ENCODE results near the gene EMP1.

Gene EMP1

DNA sequence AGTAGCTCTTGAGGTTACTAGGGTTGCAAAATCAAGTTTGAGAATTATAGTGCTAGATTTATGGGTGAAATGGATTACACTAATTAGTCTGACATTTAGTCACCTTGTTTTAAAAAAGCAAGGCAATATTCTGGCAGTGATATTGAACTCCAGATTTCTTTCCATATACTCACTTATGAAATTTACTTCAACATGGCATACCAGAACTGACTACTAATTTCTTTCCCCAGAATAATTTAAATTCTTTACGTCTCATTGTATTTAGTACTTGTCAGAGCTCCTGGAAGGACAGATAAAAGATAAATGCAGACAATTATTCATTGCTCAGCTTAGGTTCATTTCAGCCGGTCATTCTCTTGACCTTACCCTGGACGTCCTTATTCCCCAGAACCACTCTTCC is 24.3 kb downstream of the EMP1 start:
- H3K9ac ChIP-seq (ENCODE audit: low read length), result no peak overlapping the region
- H3K56ac ChIP-seq (ENCODE audit: low read length), result no peak overlapping the region
- no peak overlapping the region for H3K23ac ChIP-seq (ENCODE audit: low read length)
- no peaks in the 10 kb centered on the region for H3K36me3 ChIP-seq (ENCODE audit: control insufficient read depth, insufficient read depth, low read length)
- DNase-seq, result no peak
- no peaks in the 10 kb centered on the region for H3K4me1 ChIP-seq (ENCODE audit: control insufficient read depth, low read depth, low read length)
- H2AK5ac ChIP-seq (ENCODE audit: low read length), result no peak overlapping the region
- H2BK15ac ChIP-seq (replicated peaks; ENCODE audit: low read depth), result no peak overlapping the region
- no peaks in the 10 kb centered on the region for H3K79me1 ChIP-seq (ENCODE audit: low read length)
- H3K27me3 ChIP-seq (ENCODE audit: insufficient read depth, low read length, poor library complexity), result no peaks in the 10 kb centered on the region
- H2BK120ac ChIP-seq (ENCODE audit: low read depth, low read length), result no peak overlapping the region
- no peaks in the 10 kb centered on the region for H3K79me2 ChIP-seq (ENCODE audit: control insufficient read depth, insufficient read depth, low read length)
- no peak overlapping the region for H2BK5ac ChIP-seq (ENCODE audit: low read length)
- no peak overlapping the region for H3K4ac ChIP-seq (ENCODE audit: low read depth, low read length)
- H4K5ac ChIP-seq (ENCODE audit: low read length), result no peak overlapping the region
- WGBS (ENCODE audit: extremely low coverage, insufficient coverage, low lambda C conversion rate), result no CpG with 5 or more reads among the region's 3 CpGs
- H3K4me3 ChIP-seq (ENCODE audit: low read length), result no peak overlapping the region
- no peak overlapping the region for H3K27ac ChIP-seq (ENCODE audit: low read depth, low read length)
- H3K18ac ChIP-seq (ENCODE audit: low read length), result no peak overlapping the region
- no peak overlapping the region for H3K4me2 ChIP-seq (ENCODE audit: low read length)
- no peak overlapping the region for H4K8ac ChIP-seq (ENCODE audit: low read depth, low read length)

DNA sequence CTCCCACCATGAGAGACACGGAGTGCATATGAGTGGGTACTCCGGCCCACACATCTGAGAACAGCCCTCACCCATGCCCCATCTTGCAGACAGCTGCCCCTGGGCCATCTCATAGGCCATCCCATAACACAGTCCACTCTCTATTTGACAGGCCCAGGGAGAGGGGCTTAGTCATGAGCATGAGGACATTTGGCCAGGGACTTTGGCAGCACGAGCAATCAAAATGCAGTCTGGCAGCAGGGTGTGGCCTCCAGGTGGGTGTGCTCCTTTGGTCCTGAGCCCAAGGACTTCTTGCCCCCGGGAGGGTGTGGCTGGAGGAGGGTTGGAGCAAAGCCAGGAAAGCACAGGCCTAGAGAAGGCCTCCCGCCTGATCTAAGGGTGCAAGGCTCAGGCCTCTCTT is 25.6 kb downstream of the EMP1 start:
- Histone ChIP-seq H2AK5ac (ENCODE audit: low read length) (no peak overlapping the region), H3K18ac (ENCODE audit: low read length) (no peak overlapping the region), H3K27me3 (ENCODE audit: insufficient read depth, low read length, poor library complexity) (no peaks in the 10 kb centered on the region), H3K27ac (ENCODE audit: low read depth, low read length) (no peak overlapping the region), H3K79me1 (ENCODE audit: low read length) (no peaks in the 10 kb centered on the region), H2BK15ac (replicated peaks; ENCODE audit: low read depth) (no peak overlapping the region), H3K56ac (ENCODE audit: low read length) (no peak overlapping the region), H3K4ac (ENCODE audit: low read depth, low read length) (no peak overlapping the region), H3K79me2 (ENCODE audit: control insufficient read depth, insufficient read depth, low read length) (no peaks in the 10 kb centered on the region), H3K9ac (ENCODE audit: low read length) (no peak overlapping the region), H2BK120ac (ENCODE audit: low read depth, low read length) (no peak overlapping the region), H2BK5ac (ENCODE audit: low read length) (no peak overlapping the region), H3K36me3 (ENCODE audit: control insufficient read depth, insufficient read depth, low read length) (no peaks in the 10 kb centered on the region), H4K5ac (ENCODE audit: low read length) (no peak overlapping the region), H3K4me1 (ENCODE audit: control insufficient read depth, low read depth, low read length) (no peaks in the 10 kb centered on the region), H3K4me3 (ENCODE audit: low read length) (no peak overlapping the region), H3K23ac (ENCODE audit: low read length) (no peak overlapping the region), H3K4me2 (ENCODE audit: low read length) (no peak overlapping the region), H4K8ac (ENCODE audit: low read depth, low read length) (no peak overlapping the region)
- no peak for DNase-seq
- no CpG with 5 or more reads among the region's 5 CpGs for WGBS (ENCODE audit: extremely low coverage, insufficient coverage, low lambda C conversion rate)

DNA sequence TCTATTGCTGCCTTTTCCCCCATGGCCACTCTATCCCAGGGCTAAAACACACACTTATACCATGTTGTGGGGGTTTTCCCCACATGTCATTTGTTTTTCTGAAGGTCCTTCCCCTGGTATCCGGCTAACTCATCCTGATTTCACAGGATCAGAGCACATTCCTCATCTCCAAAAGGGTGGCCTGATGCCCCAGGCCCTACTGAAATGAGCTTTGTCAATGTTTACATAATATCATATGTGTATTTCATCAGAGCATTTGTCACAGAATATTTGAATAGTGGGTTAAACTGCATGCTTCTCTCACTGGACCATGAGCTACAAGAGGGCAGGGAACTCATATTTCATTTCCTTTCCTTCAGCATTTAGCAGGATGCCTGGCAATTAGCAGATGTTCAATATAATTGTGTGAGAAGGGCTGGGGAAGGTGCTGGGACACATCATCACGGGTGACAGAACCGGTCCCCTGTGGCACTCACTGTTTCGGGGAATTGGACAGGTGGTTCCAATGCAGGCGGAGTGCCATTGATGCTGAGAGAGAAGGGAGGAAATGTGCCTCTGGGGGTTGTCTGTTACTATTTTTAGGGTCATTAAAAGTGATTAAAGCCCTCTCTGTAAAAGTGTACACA is 26.8 kb downstream of the EMP1 start:
- H3K27ac ChIP-seq (ENCODE audit: low read depth, low read length), result no peak overlapping the region
- H3K9ac ChIP-seq (ENCODE audit: low read length), result no peak overlapping the region
- H3K79me1 ChIP-seq (ENCODE audit: low read length), result no peaks in the 10 kb centered on the region
- DNase-seq, result no peak
- no peak overlapping the region for H2BK5ac ChIP-seq (ENCODE audit: low read length)
- no peak overlapping the region for H3K4ac ChIP-seq (ENCODE audit: low read depth, low read length)
- H4K8ac ChIP-seq (ENCODE audit: low read depth, low read length), result no peak overlapping the region
- no peaks in the 10 kb centered on the region for H3K36me3 ChIP-seq (ENCODE audit: control insufficient read depth, insufficient read depth, low read length)
- no peak overlapping the region for H2BK120ac ChIP-seq (ENCODE audit: low read depth, low read length)
- no peak overlapping the region for H4K5ac ChIP-seq (ENCODE audit: low read length)
- no peaks in the 10 kb centered on the region for H3K4me1 ChIP-seq (ENCODE audit: control insufficient read depth, low read depth, low read length)
- H3K56ac ChIP-seq (ENCODE audit: low read length), result no peak overlapping the region
- H3K4me3 ChIP-seq (ENCODE audit: low read length), result no peak overlapping the region
- no CpG with 5 or more reads among the region's 5 CpGs for WGBS (ENCODE audit: extremely low coverage, insufficient coverage, low lambda C conversion rate)
- H3K23ac ChIP-seq (ENCODE audit: low read length), result no peak overlapping the region
- H3K18ac ChIP-seq (ENCODE audit: low read length), result no peak overlapping the region
- H2BK15ac ChIP-seq (replicated peaks; ENCODE audit: low read depth), result no peak overlapping the region
- H3K79me2 ChIP-seq (ENCODE audit: control insufficient read depth, insufficient read depth, low read length), result no peaks in the 10 kb centered on the region
- no peak overlapping the region for H2AK5ac ChIP-seq (ENCODE audit: low read length)
- H3K4me2 ChIP-seq (ENCODE audit: low read length), result no peak overlapping the region
- H3K27me3 ChIP-seq (ENCODE audit: insufficient read depth, low read length, poor library complexity), result no peaks in the 10 kb centered on the region

DNA sequence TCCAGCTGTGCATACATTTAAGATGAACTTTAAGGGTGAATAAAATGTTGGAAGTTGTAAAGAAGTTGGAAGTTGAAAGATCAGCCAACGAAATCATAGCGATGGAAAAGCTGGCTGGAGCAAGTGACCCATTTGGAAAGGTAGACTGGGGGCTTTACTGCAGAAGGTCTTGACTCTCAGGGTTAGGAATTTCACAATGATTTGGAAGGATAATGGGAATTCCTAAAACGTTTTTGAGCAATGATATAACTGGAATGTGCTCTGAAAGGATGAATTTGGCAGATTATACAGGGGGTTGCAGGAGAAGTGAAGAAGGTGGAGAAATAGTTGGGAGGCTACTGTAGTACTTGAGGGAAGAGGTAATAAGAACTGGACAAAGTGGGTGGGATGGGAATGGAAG is 27.4 kb downstream of the EMP1 start:
- Histone ChIP-seq H2BK120ac (ENCODE audit: low read depth, low read length) (no peak overlapping the region), H3K4me3 (ENCODE audit: low read length) (no peak overlapping the region), H3K27ac (ENCODE audit: low read depth, low read length) (no peak overlapping the region), H3K56ac (ENCODE audit: low read length) (no peak overlapping the region), H3K18ac (ENCODE audit: low read length) (no peak overlapping the region), H3K4me1 (ENCODE audit: control insufficient read depth, low read depth, low read length) (no peaks in the 10 kb centered on the region), H4K8ac (ENCODE audit: low read depth, low read length) (no peak overlapping the region), H3K9ac (ENCODE audit: low read length) (no peak overlapping the region), H3K23ac (ENCODE audit: low read length) (no peak overlapping the region), H3K27me3 (ENCODE audit: insufficient read depth, low read length, poor library complexity) (no peaks in the 10 kb centered on the region), H2BK15ac (replicated peaks; ENCODE audit: low read depth) (no peak overlapping the region), H2AK5ac (ENCODE audit: low read length) (no peak overlapping the region), H2BK5ac (ENCODE audit: low read length) (no peak overlapping the region), H3K4me2 (ENCODE audit: low read length) (no peak overlapping the region), H4K5ac (ENCODE audit: low read length) (no peak overlapping the region), H3K79me1 (ENCODE audit: low read length) (no peaks in the 10 kb centered on the region), H3K4ac (ENCODE audit: low read depth, low read length) (no peak overlapping the region), H3K36me3 (ENCODE audit: control insufficient read depth, insufficient read depth, low read length) (no peaks in the 10 kb centered on the region), H3K79me2 (ENCODE audit: control insufficient read depth, insufficient read depth, low read length) (no peaks in the 10 kb centered on the region)
- peak; percentile 70 for DNase-seq
- WGBS (ENCODE audit: extremely low coverage, insufficient coverage, low lambda C conversion rate), result no CpG with 5 or more reads among the region's 3 CpGs

DNA sequence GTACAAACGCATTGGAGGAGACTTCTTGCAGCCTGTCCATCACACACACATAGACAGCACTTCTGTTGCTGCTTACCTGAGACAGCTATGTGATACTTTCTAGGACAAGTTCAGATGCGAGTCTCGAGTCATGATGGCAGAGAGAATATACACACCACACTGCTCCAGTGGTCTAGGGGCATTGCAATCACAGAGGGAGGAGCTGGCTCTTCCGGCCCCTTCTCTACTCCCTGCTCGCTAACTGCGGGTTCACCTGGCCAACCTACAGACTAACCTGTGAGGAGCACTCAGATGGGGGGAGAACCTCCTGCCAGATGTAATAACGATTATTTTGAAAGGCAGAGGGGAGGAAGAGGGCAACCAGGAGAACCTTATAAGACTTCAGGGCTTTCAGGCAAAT is 30.7 kb downstream of the EMP1 start:
- Histone ChIP-seq H3K4ac (ENCODE audit: low read depth, low read length) (no peak overlapping the region), H2BK15ac (replicated peaks; ENCODE audit: low read depth) (no peak overlapping the region), H3K79me1 (ENCODE audit: low read length) (no peaks in the 10 kb centered on the region)

DNA sequence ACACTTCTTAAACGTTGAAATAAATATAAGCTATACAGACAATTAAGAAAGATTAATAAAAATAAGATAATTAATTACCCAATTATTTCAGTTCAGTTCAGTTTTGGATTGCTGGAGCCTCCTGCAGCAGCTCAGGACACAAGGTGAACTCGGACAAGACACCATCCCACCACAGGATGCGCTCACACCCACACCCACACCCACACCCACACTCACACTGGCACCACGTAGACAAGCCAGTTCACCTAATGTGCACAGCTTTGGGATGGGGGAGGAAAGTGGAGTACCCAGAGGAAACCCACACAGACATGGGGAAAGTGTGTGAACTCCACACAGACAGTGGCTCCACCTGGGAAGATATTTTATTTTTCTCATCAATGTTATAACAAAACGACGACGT is 32.1 kb downstream of the EMP1 start:
- Histone ChIP-seq H3K18ac (ENCODE audit: low read length) (no peak overlapping the region), H3K4ac (ENCODE audit: low read depth, low read length) (no peak overlapping the region), H4K8ac (ENCODE audit: low read depth, low read length) (no peak overlapping the region), H2AK5ac (ENCODE audit: low read length) (no peak overlapping the region), H3K79me2 (ENCODE audit: control insufficient read depth, insufficient read depth, low read length) (no peaks in the 10 kb centered on the region), H3K23ac (ENCODE audit: low read length) (no peak overlapping the region), H3K27ac (ENCODE audit: low read depth, low read length) (no peak overlapping the region), H3K56ac (ENCODE audit: low read length) (no peak overlapping the region), H3K9ac (ENCODE audit: low read length) (no peak overlapping the region), H3K27me3 (ENCODE audit: insufficient read depth, low read length, poor library complexity) (no peaks in the 10 kb centered on the region), H4K5ac (ENCODE audit: low read length) (no peak overlapping the region), H2BK120ac (ENCODE audit: low read depth, low read length) (no peak overlapping the region), H3K36me3 (ENCODE audit: control insufficient read depth, insufficient read depth, low read length) (no peaks in the 10 kb centered on the region), H3K4me1 (ENCODE audit: control insufficient read depth, low read depth, low read length) (no peaks in the 10 kb centered on the region), H3K79me1 (ENCODE audit: low read length) (no peaks in the 10 kb centered on the region), H2BK15ac (replicated peaks; ENCODE audit: low read depth) (no peak overlapping the region), H3K4me2 (ENCODE audit: low read length) (no peak overlapping the region), H2BK5ac (ENCODE audit: low read length) (no peak overlapping the region), H3K4me3 (ENCODE audit: low read length) (no peak overlapping the region)
- DNase-seq, result no peak
- WGBS (ENCODE audit: extremely low coverage, insufficient coverage, low lambda C conversion rate), result no CpG with 5 or more reads among the region's 7 CpGs

More for the DNA sequence above, 30.7 kb downstream of the EMP1 start:
- H3K36me3 ChIP-seq (ENCODE audit: control insufficient read depth, insufficient read depth, low read length), result no peaks in the 10 kb centered on the region
- H3K27me3 ChIP-seq (ENCODE audit: insufficient read depth, low read length, poor library complexity), result no peaks in the 10 kb centered on the region
- no peak overlapping the region for H3K27ac ChIP-seq (ENCODE audit: low read depth, low read length)
- no peak overlapping the region for H2AK5ac ChIP-seq (ENCODE audit: low read length)
- H2BK120ac ChIP-seq (ENCODE audit: low read depth, low read length), result no peak overlapping the region
- H3K79me2 ChIP-seq (ENCODE audit: control insufficient read depth, insufficient read depth, low read length), result no peaks in the 10 kb centered on the region
- H4K8ac ChIP-seq (ENCODE audit: low read depth, low read length), result no peak overlapping the region
- H3K56ac ChIP-seq (ENCODE audit: low read length), result no peak overlapping the region
- no peak overlapping the region for H3K4me2 ChIP-seq (ENCODE audit: low read length)
- H3K23ac ChIP-seq (ENCODE audit: low read length), result no peak overlapping the region
- WGBS (ENCODE audit: extremely low coverage, insufficient coverage, low lambda C conversion rate), result no CpG with 5 or more reads among the region's 7 CpGs
- no peak for DNase-seq
- no peaks in the 10 kb centered on the region for H3K4me1 ChIP-seq (ENCODE audit: control insufficient read depth, low read depth, low read length)
- H3K9ac ChIP-seq (ENCODE audit: low read length), result no peak overlapping the region
- H4K5ac ChIP-seq (ENCODE audit: low read length), result no peak overlapping the region
- H2BK5ac ChIP-seq (ENCODE audit: low read length), result no peak overlapping the region
- H3K18ac ChIP-seq (ENCODE audit: low read length), result no peak overlapping the region
- H3K4me3 ChIP-seq (ENCODE audit: low read length), result no peak overlapping the region

Measured in mesendoderm (in vitro differentiated cells).